Upper lobe of left lung (tissue), 6 donors: ENCODE measurements around the gene ARMCX5. TPM values are rescaled to one million over a fixed set of nuclear protein-coding genes. Genes with fewer than 3 reads are reported as not detected.

Experiments
- ATAC-seq, 2 donors: fragments of 200-7000 bp; cut with Tn5 transposase; one replicate each; pipeline ENCODE4 v1.9.1; 2022; ENCODE audit warnings: mild to moderate bottlenecking in 2 of 2, moderate library complexity in 2 of 2; ENCODE audit not compliant: low FRiP score in 2 of 2
- DNase-seq, 2 donors: peaks; one replicate each; pipeline ENCODE4 v3.0.0-alpha.2; 2019 to 2020
- H3K27ac ChIP-seq, 4 donors: fragments of 200-600 bp; sonication (generic); one replicate each; pipeline ENCODE4 v1.5.1; 2016 to 2019
- H3K27me3 ChIP-seq, 4 donors: fragments of 200-600 bp; sonication (generic); one replicate each; pipeline ENCODE4 v1.5.1; 2017 to 2019
- H3K36me3 ChIP-seq, 4 donors: fragments of 200-600 bp; sonication (generic); one replicate each; pipeline ENCODE4 v1.5.1; 2016 to 2019
- H3K4me1 ChIP-seq, 4 donors: fragments of 200-600 bp; sonication (generic); one replicate each; pipeline ENCODE4 v1.5.1; 2018 to 2019
- H3K4me3 ChIP-seq, 4 donors: fragments of 200-600 bp; sonication (generic); one replicate each; pipeline ENCODE4 v1.5.1; 2017 to 2019; ENCODE audit warnings: mild to moderate bottlenecking in 2 of 4, moderate library complexity in 1 of 4
- H3K9me3 ChIP-seq, 4 donors: fragments of 200-600 bp; sonication (generic); one replicate each; pipeline ENCODE4 v1.5.1; 2018 to 2019
- CTCF ChIP-seq, 6 experiments: fragments of 450-650 bp in 4 of 6; fragments of 200-600 bp in 2 of 6; sonication (generic) in 2 of 6; IDR thresholded peaks; one replicate each; pipeline ENCODE4 v1.5.1; 2016 to 2019; ENCODE audit warnings: antibody characterized with exemption in 6 of 6
- EP300 ChIP-seq, 4 donors: sonication (generic); formaldehyde crosslinking; IDR thresholded peaks; one replicate each; pipeline ENCODE4 v1.5.1; 2017; ENCODE audit warnings: antibody characterized with exemption in 4 of 4, control low read depth in 2 of 4
- POLR2A ChIP-seq, 4 donors: fragments of 450-650 bp; IDR thresholded peaks; one replicate each; pipeline ENCODE4 v1.5.1; 2016 to 2017; ENCODE audit warnings: antibody characterized with exemption in 4 of 4, mild to moderate bottlenecking in 2 of 4
- POLR2AphosphoS5 ChIP-seq, 2 donors: sonication (generic); formaldehyde crosslinking; IDR thresholded peaks; one replicate each; pipeline ENCODE4 v1.5.1; 2017; ENCODE audit warnings: antibody characterized with exemption in 2 of 2
- WGBS, 2 donors: methylation state at CpG; one replicate each; pipeline ENCODE4 v1.1.5; 2017 to 2018; 5-methylcytosine and 5-hydroxymethylcytosine counted together
- total RNA-seq, 6 donors: library from RNA; depleted of rRNA in 4 of 6; stranded (reverse); fragments of >200 nt in 4 of 6; gene quantifications; one replicate each; pipeline versions ENCODE4 v1.1.0 to v1.2.1, GENCODE V29; 2016 to 2021
- donor health status: DM: no; HTN: no; CAD: no; lungs with moderate emphysema.
- donor health status: DM: no; HTN: yes; CAD: no; lungs with severe emphysema.

The ARMCX5 gene
- total RNA-seq, 6 donors from 2014 or later: 5.1 to 16.8 (median 12.3) TPM

GRCh38 chrX:102627640-102628039, 28.3 kb downstream of the ARMCX5 start:
- Histone ChIP-seq H3K4me1 (no peaks in the 10 kb centered on the region), H3K27me3 (no peaks in the 10 kb centered on the region), H3K27ac (no peak overlapping the region), H3K36me3 (no peaks in the 10 kb centered on the region), H3K9me3 (no peaks in the 10 kb centered on the region), H3K4me3 (no peak overlapping the region)
- TF ChIP-seq CTCF (IDR thresholded peaks at IDR 0.05) (no peak), POLR2A (IDR thresholded peaks at IDR 0.05) (no peak), EP300 (IDR thresholded peaks at IDR 0.05) (no peak), POLR2AphosphoS5 (IDR thresholded peaks at IDR 0.05) (no peak)
- DNase-seq (no peak), ATAC-seq (no peak)
- WGBS, 2 donors: 54 to 85% methylated on average over 1 of the region's 1 CpG

- Histone ChIP-seq H3K27me3 (no peaks in the 10 kb centered on the region), H3K4me1 (no peaks in the 10 kb centered on the region), H3K9me3 (no peaks in the 10 kb centered on the region), H3K27ac (no peak overlapping the region), H3K4me3 (no peak overlapping the region), H3K36me3 (no peaks in the 10 kb centered on the region)
- DNase-seq: no peak
- no peak for ATAC-seq
- TF ChIP-seq POLR2AphosphoS5 (IDR thresholded peaks at IDR 0.05) (no peak), EP300 (IDR thresholded peaks at IDR 0.05) (no peak), POLR2A (IDR thresholded peaks at IDR 0.05) (no peak), CTCF (IDR thresholded peaks at IDR 0.05) (no peak)
- 52 to 100% methylated on average over 1 of the region's 1 CpG for WGBS, 2 donors
Measured at GRCh38 chrX:102637561-102637960, 38.2 kb downstream of the ARMCX5 start.

- peak overlapping the region in 3 of 4 donors; percentile 57 to 61 (median 57) for H3K27ac ChIP-seq
- peak in 1 of 2 donors; percentile 48 for ATAC-seq
Measured at GRCh38 chrX:102650903-102651241, 51.6 kb downstream of the ARMCX5 start.

GRCh38 chrX:102651242-102652011, 52.1 kb downstream of the ARMCX5 start, which contains the start of gene GPRASP1:
Gene GPRASP1, plus strand, starts transcription at chrX:102651483. Its CDS starts 2,431 bp downstream, at chrX:102653914.
- no peak for TF ChIP-seq EP300 (IDR thresholded peaks at IDR 0.05)
- TF ChIP-seq POLR2AphosphoS5 (IDR thresholded peaks at IDR 0.05): peak in 1 of 2 donors; percentile 36
- peak in 1 of 4 donors; percentile 16 for TF ChIP-seq POLR2A (IDR thresholded peaks at IDR 0.05)
- Histone ChIP-seq H3K9me3 (no peaks in the 10 kb centered on the region), H3K36me3 (no peaks in the 10 kb centered on the region), H3K27ac (peak within 1 kb of the TSS in 3 of 4 donors; percentile 57 to 61 (median 57)), H3K4me1 (peaks cover 0 to 2% (median 0%) of the 10 kb centered on the region in 4 donors), H3K4me3 (peak within 1 kb of the TSS; percentile 25 to 63 (median 50)), H3K27me3 (no peaks in the 10 kb centered on the region)
- DNase-seq (peak; percentile 41 to 89), ATAC-seq (peak; percentile 66 to 90)
- 32% methylated on average over 50 of the region's 61 CpGs; no CpG with 5 or more reads in 1 of the 2 donors for whole genome bisulfite sequencing, 2 donors

More at GRCh38 chrX:102650903-102651241, 51.6 kb downstream of the ARMCX5 start:
- no peaks in the 10 kb centered on the region for H3K27me3 ChIP-seq
- DNase-seq: no peak
- 61% methylated on average over 23 of the region's 23 CpGs; no CpG with 5 or more reads in 1 of the 2 donors for WGBS, 2 donors
- H3K9me3 ChIP-seq: no peaks in the 10 kb centered on the region
- TF ChIP-seq POLR2A (IDR thresholded peaks at IDR 0.05) (no peak), EP300 (IDR thresholded peaks at IDR 0.05) (no peak), CTCF (IDR thresholded peaks at IDR 0.05) (no peak), POLR2AphosphoS5 (IDR thresholded peaks at IDR 0.05) (no peak)
- H3K4me1 ChIP-seq: peaks cover 0 to 2% (median 0%) of the 10 kb centered on the region in 4 donors
- H3K4me3 ChIP-seq: peak overlapping the region; percentile 25 to 63 (median 50)
- H3K36me3 ChIP-seq: no peaks in the 10 kb centered on the region

GRCh38 chrX:102652031-102652688, 52.8 kb downstream of the ARMCX5 start:
- Histone ChIP-seq H3K27me3 (no peaks in the 10 kb centered on the region), H3K9me3 (no peaks in the 10 kb centered on the region), H3K36me3 (no peaks in the 10 kb centered on the region), H3K27ac (peak overlapping the region in 3 of 4 donors; percentile 57 to 61 (median 57)), H3K4me1 (peaks cover 0 to 2% (median 0%) of the 10 kb centered on the region in 4 donors), H3K4me3 (peak overlapping the region; percentile 25 to 63 (median 50))
- WGBS, 2 donors: 28 to 36% methylated on average over 4 to 16 of the region's 22 CpGs
- no peak for TF ChIP-seq EP300 (IDR thresholded peaks at IDR 0.05)
- TF ChIP-seq POLR2AphosphoS5 (IDR thresholded peaks at IDR 0.05): no peak
- peak; percentile 18 to 48 (median 34) for TF ChIP-seq CTCF (IDR thresholded peaks at IDR 0.05)
- TF ChIP-seq POLR2A (IDR thresholded peaks at IDR 0.05): no peak
- ATAC-seq: peak; percentile 32 to 85
- DNase-seq: no peak
